NCI-H1694 (cell line): ENCODE results near the gene C11orf97.
A peak's percentile ranks its signal among the peaks of the same experiment; 100 is the strongest.
"Not testable (repeated sequence)": the region's sequence is repeated elsewhere in the genome, so short reads cannot be mapped to it uniquely, and the experiment has no call there.

Experiments used
- DNase-seq: peaks from one replicate; lab custom pipeline; 2025; lab: John Stamatoyannopoulos, UW

The C11orf97 gene, protein sequence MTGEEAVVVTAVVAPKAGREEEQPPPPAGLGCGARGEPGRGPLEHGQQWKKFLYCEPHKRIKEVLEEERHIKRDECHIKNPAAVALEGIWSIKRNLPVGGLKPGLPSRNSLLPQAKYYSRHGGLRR

DNA sequence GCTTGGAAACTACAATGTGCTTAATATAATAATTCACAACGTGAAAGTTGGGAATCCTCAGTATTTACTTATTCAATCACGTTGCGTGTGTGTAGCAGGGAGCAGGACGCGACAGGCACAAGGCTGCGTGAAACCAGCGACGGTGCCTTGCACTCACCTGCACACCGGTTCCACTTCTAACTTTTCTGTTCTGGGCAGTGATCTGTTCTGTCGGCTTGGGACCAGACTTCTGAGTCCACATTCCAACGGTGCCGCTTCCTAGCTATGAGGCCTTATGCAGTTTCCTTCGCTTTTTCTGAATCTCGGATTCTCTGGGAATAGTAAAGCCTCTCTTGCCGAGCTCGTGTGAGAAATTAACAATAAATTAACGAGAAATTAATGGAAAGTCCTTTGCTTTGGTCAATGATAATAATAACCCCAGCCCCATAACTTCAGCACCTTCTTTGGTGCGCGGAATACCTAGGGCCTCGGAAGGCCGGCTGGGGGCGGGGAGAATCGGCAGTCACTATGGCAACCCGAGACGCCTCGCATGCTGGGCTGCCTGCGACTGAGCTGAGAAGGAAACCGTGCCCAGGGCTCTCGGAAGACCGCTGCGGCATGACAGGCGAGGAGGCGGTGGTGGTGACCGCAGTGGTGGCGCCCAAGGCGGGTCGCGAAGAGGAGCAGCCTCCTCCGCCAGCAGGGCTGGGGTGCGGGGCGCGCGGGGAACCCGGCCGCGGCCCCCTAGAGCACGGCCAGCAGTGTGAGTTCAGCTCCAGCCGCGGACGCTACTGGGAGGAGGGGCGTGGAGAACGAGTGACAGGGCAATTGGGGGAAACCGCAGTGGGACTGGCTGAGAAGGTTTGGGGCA is at the start of gene C11orf97:
Gene C11orf97 (plus strand): TSS at position 530 of the 850 bp plus-strand sequence. CDS start 68 bp downstream, at position 598.
- DNase-seq, result no peak

DNA sequence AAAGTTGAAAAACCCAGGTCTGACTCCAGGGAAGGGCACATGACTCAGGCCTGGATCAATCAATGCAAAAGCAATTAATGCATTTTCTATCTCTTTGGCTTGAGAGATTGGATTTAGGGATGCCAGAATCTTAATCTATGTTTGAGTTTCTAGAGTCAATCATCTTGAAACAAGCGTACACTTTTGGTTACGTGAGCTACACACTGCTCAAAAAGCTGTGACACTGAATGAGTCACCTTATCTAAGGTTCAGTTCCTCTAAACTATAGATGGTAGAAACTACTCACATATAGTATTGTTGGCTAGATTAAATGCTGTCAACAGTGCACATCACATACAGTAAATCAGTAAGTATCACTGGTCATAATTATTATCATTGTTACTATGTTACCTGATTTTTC is 42.8 kb upstream of the C11orf97 start:
- no peak for DNase-seq

DNA sequence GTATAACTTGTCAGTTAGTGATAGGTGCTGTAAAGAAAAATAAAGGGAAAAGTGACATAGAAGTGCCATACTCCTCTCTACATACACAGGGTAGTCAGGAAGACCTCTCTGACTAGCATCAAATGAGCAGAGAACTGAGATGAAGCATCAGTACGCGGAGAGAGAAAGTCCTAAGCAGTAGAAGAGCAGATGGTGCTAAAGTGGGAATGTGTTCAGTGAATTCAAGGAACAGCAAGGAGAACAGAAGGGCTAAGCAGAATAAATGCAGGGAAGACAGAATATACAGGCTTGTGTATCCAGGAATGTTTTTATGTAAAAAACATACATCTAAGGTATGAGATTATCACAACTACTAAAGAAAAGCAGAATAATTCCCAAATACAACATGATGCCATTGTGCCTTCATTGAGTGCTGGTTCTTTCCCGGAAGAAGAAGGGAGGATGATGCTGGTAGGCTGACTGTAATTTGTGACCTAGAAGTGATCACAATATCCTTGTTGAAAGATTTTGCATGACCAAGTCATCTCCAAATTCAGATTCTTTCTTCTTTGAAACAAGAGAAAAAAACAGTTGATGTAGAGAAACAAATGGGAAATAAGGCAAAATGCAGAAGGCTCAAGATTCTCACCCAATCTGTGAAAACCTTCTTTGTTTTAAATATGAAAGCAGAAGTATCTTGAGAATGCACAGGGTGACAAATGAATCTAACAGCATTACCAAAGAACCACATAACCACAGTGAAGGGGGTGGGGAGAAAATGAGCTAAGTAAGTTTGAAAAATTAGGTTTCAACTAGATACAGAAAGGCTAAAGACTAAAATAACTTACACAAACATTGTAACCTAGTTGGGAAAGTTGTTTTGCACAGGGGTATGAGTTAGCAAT is 39.1 kb upstream of the C11orf97 start:
- no peak for DNase-seq

- DNase-seq, result no peak
Observed at GRCh38 chr11:94477624-94478023, 34.6 kb upstream of the C11orf97 start.

DNA sequence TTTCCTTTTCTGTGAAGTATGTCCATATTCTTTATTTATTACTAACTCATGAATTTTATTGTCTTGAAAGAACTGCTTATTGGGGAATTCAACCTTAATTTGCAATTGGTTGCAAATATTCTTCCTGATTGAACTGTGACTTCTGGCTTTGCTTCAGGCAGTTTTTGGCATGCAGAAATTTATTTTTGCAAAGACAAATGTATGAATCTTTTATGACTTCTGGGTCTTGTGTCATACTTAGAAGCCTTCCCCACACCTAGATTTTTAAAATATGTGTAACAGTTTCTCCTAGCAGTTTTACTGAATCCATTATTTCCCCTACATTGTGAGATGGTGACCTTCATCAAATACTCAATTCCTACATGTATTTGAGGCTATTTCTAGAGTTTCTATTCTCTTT is 30.9 kb upstream of the C11orf97 start:
- no peak for DNase-seq

GRCh38 chr11:94486068-94486467 is 26.2 kb upstream of the C11orf97 start:
- no peak for DNase-seq

DNA sequence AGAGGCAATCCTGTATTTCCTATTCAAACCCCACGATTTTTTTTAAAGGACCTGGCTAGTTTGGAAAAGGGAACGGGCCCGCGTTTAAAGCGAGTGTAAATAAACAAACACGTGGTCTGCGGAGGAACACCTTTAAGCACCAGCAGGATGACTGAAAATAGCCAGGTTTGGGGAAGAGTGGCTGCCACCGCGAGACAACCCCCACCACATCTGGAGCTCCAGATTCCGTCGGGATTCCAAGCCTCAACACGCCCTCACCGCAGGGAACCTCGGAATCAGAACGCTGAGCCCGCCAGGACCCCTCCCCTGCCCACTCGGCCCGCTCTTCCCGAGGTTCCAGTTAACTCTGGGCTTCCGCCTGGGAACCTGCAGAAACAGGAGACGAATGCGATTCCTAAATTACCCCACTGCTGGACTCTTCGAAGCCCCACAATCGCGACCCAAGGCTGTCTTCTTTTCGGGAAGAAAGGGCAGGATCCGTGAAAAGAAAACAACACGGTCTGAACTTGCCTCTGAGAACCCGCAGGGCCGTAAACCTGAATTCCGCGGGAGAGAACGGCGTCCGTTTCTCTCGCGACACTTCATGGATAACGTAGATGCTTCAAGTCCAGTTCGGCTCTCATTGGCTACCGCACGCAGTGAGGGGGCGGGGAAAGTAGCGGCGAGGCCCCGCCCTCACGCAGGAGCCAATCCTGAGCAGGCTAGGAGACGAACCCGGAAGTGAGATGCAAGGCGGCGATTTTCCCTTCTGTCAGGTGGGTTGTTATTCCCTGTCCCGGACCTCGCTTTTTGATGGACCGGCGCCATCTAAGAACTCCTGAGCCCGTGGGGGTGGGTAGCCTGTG is 18.8 kb upstream of the C11orf97 start, which contains the start of the genes ANKRD49 and MRE11:
Gene ANKRD49 (plus strand): TSS at position 704 of the 845 bp plus-strand sequence. CDS start 2,710 bp downstream, outside the sequence.
Gene MRE11 (minus strand): TSS at position 564 of the 845 bp plus-strand sequence. CDS start 1,043 bp downstream, outside the sequence.
- peak; percentile 75 for DNase-seq

DNA sequence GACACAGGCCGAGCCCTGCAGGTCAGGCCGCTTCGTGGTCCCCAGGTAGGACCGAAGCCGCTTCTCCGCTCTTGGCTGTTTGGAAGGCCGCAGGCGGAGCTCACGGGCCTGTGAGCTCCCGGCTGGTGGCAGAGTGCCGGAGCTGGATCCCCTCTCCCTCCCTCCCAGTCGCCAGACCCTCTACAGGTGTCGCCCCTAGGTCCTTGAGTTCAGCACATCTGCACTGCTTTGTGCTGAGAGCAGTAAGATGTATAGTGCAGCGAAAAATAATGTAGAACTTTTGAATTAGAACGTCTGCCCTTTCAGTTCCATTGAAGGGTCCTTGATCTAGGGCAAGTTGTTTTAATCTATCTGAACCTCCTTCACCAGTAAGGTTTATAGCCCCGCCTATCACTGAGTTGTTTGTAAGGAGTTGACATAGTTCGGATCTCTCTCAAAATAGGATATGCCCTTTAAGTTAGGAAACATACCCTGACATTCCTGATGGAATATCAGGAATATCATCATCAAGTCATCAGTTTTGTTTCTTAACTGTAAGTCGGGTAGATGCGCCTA is 18.1 kb upstream of the C11orf97 start:
- no peak for DNase-seq

DNA sequence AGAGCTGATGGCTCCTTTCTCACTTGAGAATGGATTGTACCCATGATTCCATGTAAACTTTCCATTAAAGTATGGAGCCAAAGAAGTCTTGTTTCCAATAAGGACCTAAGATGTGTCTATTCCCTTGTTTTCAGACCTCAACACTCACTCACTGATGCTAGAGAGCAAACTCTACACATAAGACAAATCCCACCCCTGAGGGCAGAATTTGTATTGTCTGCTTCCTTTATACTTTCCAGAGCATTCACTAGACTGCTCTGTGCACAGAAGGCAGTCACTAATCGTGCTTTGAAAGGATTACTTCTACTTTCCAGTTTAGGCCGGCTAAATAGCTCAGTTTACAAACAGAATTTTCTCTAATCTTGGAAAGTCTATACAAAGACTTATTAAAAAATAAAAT is 12.1 kb upstream of the C11orf97 start:
- DNase-seq, result no peak

DNA sequence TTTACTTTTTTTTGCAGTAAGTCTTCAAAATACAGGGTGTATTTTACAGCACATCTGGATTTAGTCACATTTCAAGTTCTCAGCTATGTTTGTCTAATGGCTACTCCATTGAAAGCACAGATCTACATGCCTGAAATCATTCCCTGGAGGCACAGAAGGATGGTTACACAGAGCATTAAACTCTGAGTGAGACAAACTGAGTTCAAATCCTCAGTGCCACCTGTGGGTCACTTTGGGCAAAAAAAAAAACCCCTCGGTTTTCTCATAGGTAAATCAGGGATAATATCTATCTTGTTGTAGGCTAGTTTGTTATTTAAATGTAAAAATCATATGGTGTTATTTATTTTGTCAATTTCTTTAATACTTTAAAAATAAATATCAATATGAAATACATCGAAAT is 10.7 kb upstream of the C11orf97 start:
- no peak for DNase-seq

DNA sequence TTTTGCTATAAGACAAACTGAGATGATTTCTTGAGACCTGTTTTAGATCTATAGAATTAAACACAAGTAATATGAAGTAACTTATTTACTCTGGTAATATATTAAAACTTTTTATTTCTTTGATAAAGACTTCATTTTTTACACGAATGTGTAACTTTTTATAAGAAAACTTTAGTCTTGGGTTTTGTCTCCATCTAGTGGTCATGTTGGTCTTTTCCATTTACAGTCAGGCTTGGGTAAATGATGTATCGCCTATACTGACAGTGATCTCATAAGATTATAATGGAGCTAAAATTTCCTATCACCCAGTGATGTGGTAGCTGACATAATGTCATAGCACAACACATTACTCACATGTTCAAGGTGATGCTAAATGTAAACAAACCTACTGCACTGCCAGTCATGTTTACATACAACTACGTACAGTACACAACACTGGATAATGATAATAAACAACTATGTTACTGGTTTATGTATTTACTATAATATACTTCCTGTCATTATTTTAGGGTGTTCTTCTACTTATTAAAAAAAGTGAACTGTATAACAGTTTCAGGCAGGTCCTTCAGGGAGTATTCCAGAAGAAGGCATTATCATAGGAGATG is 7.5 kb upstream of the C11orf97 start:
- DNase-seq, result no peak

- DNase-seq, result not testable (repeated sequence)
Observed at GRCh38 chr11:94506513-94506912, 5.7 kb upstream of the C11orf97 start.

GRCh38 chr11:94507485-94507884 is 4.8 kb upstream of the C11orf97 start:
- no peak for DNase-seq

- DNase-seq, result no peak
Observed at GRCh38 chr11:94513091-94513490, 830 bp downstream of the C11orf97 start.

DNA sequence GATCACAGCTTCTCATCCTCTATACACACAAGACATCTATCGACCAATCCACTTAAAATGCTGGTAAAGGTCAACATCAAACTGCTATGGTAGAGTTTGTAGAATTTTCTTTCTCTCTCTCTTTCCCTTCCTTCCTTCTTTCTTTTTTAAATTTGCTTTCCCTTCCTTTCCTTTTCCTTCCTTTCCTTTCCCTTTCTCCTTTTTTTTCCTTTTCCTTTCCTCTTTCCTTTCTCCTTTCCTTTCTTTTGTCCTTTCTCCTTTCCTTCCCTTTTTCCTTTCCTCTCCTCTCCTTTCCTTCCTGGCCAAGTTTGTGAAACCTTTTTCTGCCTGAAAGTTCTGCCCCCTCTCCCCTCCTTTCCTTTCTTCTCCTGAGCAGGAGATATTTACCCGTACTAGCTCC is 3.1 kb downstream of the C11orf97 start:
- no peak for DNase-seq

- DNase-seq, result no peak
Observed at GRCh38 chr11:94516725-94517124, 4.5 kb downstream of the C11orf97 start.

DNA sequence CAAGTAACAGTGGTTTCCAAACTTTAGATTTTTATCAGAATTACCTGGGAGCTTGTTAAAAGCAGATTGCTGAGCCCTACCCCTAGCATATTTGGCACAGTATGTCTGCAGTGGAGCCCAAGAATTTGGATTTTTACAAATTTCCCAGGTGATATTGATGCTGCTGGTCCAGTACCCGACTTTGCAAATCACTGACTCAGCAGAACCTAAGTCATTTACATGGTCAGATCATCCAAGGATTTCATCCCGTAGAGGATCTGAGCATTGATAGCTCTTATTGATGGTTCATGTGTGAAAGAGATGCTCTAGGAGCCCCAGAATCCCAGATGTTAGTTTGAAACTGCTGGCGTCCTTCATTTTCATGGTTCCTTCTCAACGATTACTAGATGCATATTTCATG is 6.0 kb downstream of the C11orf97 start:
- DNase-seq, result no peak

DNA sequence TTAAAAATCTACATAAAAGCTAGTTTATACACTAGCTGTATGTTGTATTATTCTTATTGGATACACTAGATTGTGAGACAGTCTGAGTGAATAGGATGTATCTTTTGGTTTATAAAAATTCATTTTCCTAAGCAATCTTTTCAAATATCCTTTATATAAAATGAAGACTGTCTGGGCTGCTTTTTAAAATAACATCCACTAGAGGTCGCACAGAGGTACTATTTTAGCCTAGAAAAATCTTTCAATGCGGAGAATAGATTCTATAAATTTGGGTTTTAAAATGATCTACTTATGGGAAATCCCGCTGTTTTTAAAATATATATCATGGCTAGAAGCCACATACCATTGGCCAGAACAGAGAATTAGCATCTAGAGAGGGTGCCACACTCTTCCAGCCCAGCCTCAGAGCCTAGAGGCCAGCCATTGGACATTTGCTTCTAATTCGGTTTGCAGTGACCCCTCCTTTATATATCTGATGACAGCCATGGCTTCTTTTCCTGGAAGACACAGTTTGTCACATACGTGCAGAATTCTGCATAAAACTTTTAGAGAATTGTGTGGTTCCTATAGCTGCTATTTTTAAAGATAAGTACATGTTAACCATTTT is 7.3 kb downstream of the C11orf97 start:
- peak; percentile 5 for DNase-seq

GRCh38 chr11:94521684-94522083 is 9.4 kb downstream of the C11orf97 start:
- no peak for DNase-seq

- DNase-seq, result no peak
Observed at GRCh38 chr11:94524341-94524740, 12.1 kb downstream of the C11orf97 start.
